GM12878 (cell line): Measurements from ENCODE around the gene IPPK. TPM values are rescaled to one million over a fixed set of nuclear protein-coding genes. Genes with fewer than 3 reads are reported as not detected.
A peak's percentile ranks its signal among the peaks of the same experiment; 100 is the strongest.

Experiments used
- ATAC-seq: fragments of 200-7000 bp; cut with Tn5 transposase; 3 replicates; pipeline ENCODE4 v1.9.1; 2020; ENCODE audit warnings: mild to moderate bottlenecking, moderate library complexity
- BruUV-seq: library from RNA; stranded (reverse); fragments of 400-500 nt; replicated peaks from 2 replicates; lab custom pipeline; 2021; lab: Mats Ljungman, UMichigan
- CTCF ChIA-PET: fragments of 300-600 bp; sonication (Branson Sonifier 250); formaldehyde crosslinking; extraction: SDS; loops from one replicate; lab custom pipeline; 2021; ENCODE audit warnings: inconsistent platforms; lab: Yijun Ruan, JAX
- POLR2A ChIA-PET: fragments of 350-600 bp; formaldehyde crosslinking; extraction: SDS; loops from one replicate; lab custom pipeline; 2021; ENCODE audit warnings: inconsistent platforms; lab: Charles Lee
- RAD21 ChIA-PET: fragments of 300-600 bp; sonication (Branson Sonifier 250); formaldehyde crosslinking; loops from one replicate; lab custom pipeline; 2023; ENCODE audit warnings: antibody characterized with exemption; ENCODE audit not compliant: unreplicated experiment; lab: Charles Lee
- SMC1A ChIA-PET: fragments of 300-600 bp; sonication (Branson Sonifier 250); formaldehyde crosslinking; loops from one replicate; lab custom pipeline; 2023; ENCODE audit not compliant: unreplicated experiment, uncharacterized antibody; lab: Charles Lee
- DNase-seq: peaks from one replicate; pipeline ENCODE4 v3.0.0-alpha.2; 2011; ENCODE audit warnings: low read depth, low spot score
- FAIRE-seq: peaks from 3 replicates; lab custom pipeline; 2011; peaks lifted over from hg19 to GRCh38; lab: Jason Lieb, UNC
- H2AFZ ChIP-seq: 2 replicates; pipeline ENCODE4 v1.6.0; 2011; ENCODE audit warnings: low read depth, low read length, control low read depth; ENCODE audit not compliant: control insufficient read depth
- H3K27ac ChIP-seq: 2 replicates; pipeline ENCODE4 v1.5.1; 2011; ENCODE audit warnings: control low read depth; ENCODE audit not compliant: control insufficient read depth, insufficient read depth
- H3K27me3 ChIP-seq, 2 experiments: replicated peaks in 1 of 2; 2 replicates each; pipeline versions ENCODE4 v1.6.0 to v1.6.1; 2011; ENCODE audit warnings: low read length in 1 of 2; ENCODE audit not compliant: control insufficient read depth in 2 of 2, insufficient read depth in 2 of 2
- H3K36me3 ChIP-seq, 2 experiments: 2 replicates each; pipeline ENCODE4 v1.5.1; 2011; ENCODE audit warnings: low read length in 1 of 2; ENCODE audit not compliant: control insufficient read depth in 2 of 2, insufficient read depth in 2 of 2
- H3K4me1 ChIP-seq: 2 replicates; pipeline ENCODE4 v1.6.1; 2011; ENCODE audit warnings: mild to moderate bottlenecking, low read length, moderate library complexity, mixed read lengths; ENCODE audit not compliant: control insufficient read depth, insufficient read depth
- H3K4me2 ChIP-seq: 2 replicates; pipeline ENCODE4 v1.6.0; 2011; ENCODE audit warnings: control low read depth; ENCODE audit not compliant: control insufficient read depth, insufficient read depth
- H3K4me3 ChIP-seq: fragments of 200-600 bp; sonication (generic); 2 replicates; pipeline ENCODE4 v1.5.1; 2016
- H3K79me2 ChIP-seq: 2 replicates; pipeline ENCODE4 v1.6.0; 2011; ENCODE audit warnings: low read length; ENCODE audit not compliant: control insufficient read depth, insufficient read depth
- H3K9ac ChIP-seq: 2 replicates; pipeline ENCODE4 v1.8.0; 2011; ENCODE audit warnings: low read length, control low read depth, mixed read lengths; ENCODE audit not compliant: control insufficient read depth, insufficient read depth
- H3K9me3 ChIP-seq: replicated peaks from 3 replicates; pipeline ENCODE4 v1.5.1; 2011; ENCODE audit warnings: mild to moderate bottlenecking, low read length; ENCODE audit not compliant: control insufficient read depth, insufficient read depth
- H4K20me1 ChIP-seq: 2 replicates; pipeline ENCODE4 v1.6.0; 2011; ENCODE audit not compliant: control insufficient read depth, insufficient read depth
- ASH2L ChIP-seq: fragments of 300-600, 200-600 bp; sonication (generic); IDR thresholded peaks from 2 replicates; pipeline ENCODE4 v1.6.1; 2017; ENCODE audit warnings: low read depth, mild to moderate bottlenecking, borderline replicate concordance
- ATF2 ChIP-seq: IDR thresholded peaks from 2 replicates; pipeline ENCODE4 v1.6.1; 2012; ENCODE audit warnings: low read length, inconsistent platforms
- ATF3 ChIP-seq: IDR thresholded peaks from 2 replicates; pipeline ENCODE4 v1.6.1; 2011; ENCODE audit warnings: low read depth, mild to moderate bottlenecking, low read length, moderate library complexity, borderline replicate concordance; ENCODE audit errors: extremely low read depth
- BACH1 ChIP-seq: fragments of 450-650 bp; IDR thresholded peaks from 2 replicates; pipeline ENCODE4 v1.6.1; 2017; ENCODE audit warnings: mild to moderate bottlenecking, borderline replicate concordance
- IRF5 ChIP-seq: fragments of 450-650 bp; IDR thresholded peaks from 2 replicates; pipeline ENCODE4 v1.6.1; 2017; ENCODE audit warnings: borderline replicate concordance
- PAX8 ChIP-seq: fragments of 450-650 bp; IDR thresholded peaks from 2 replicates; pipeline ENCODE4 v1.6.1; 2017; ENCODE audit warnings: mild to moderate bottlenecking, moderate library complexity
- PBX3 ChIP-seq: IDR thresholded peaks from 2 replicates; pipeline ENCODE4 v1.6.1; 2011; ENCODE audit warnings: mild to moderate bottlenecking, low read depth, low read length, moderate library complexity; ENCODE audit not compliant: insufficient replicate concordance
- RCOR1 ChIP-seq: conservative IDR thresholded peaks from 2 replicates; pipeline ENCODE4 v1.6.1; 2012; ENCODE audit warnings: low read depth, low read length, improper control_type of control experiment
- SREBF2 ChIP-seq: IDR thresholded peaks from 2 replicates; pipeline ENCODE4 v1.6.1; 2012; ENCODE audit warnings: mild to moderate bottlenecking, low read length
- STAT3 ChIP-seq: IDR thresholded peaks from 2 replicates; pipeline ENCODE4 v1.6.1; 2011; ENCODE audit warnings: low read depth, low read length, improper control_type of control experiment
- ZBTB33 ChIP-seq: fragments of 450-650 bp; IDR thresholded peaks from 2 replicates; pipeline ENCODE4 v1.6.1; 2017; ENCODE audit warnings: mild to moderate bottlenecking
- ZNF207 ChIP-seq: fragments of 450-650 bp; IDR thresholded peaks from 2 replicates; pipeline ENCODE4 v1.6.1; 2014; ENCODE audit warnings: antibody characterized with exemption, mild to moderate bottlenecking, borderline replicate concordance
- WGBS: methylation state at CpG from one replicate; pipeline ENCODE4 v1.1.6; 2016; ENCODE audit warnings: low lambda C conversion rate; ENCODE audit not compliant: insufficient replicate concordance, insufficient coverage; ENCODE audit errors: missing lambda C conversion rate; 5-methylcytosine and 5-hydroxymethylcytosine counted together
- in situ Hi-C: fragments of 300-500 bp; cut with MboI; formaldehyde crosslinking; loops from 9 replicates; pipeline ENCODE4 v1.14.3; 2018; ENCODE audit warnings: mixed read lengths
- intact Hi-C: fragments of 100-400 bp; cut with micrococcal nuclease; formaldehyde crosslinking; loops from one replicate; pipeline ENCODE4 v1.14.2; 2022; ENCODE audit not compliant: unreplicated experiment
- polyA plus RNA-seq, 11 experiments: library from polyadenylated mRNA; depleted of rRNA in 4 of 11; unstranded in 6 of 11; stranded (reverse) in 5 of 11; fragments of >200 nt; fragmentation: Nextera tagmentation in 4 of 11; fragmentation: Illumina TruSeq in 1 of 11; extraction: Ambion mirVana in 4 of 11; extraction: Trizol in 1 of 11; gene quantifications; 1 replicate in 1 of 11; 2 replicates in 10 of 11; pipeline versions ENCODE4 v1.2.1 to v1.2.3, GENCODE V29; 2011 to 2016; ENCODE audit warnings: inconsistent platforms in 2 of 11, missing spikeins in 2 of 11, low read depth in 1 of 11
- total RNA-seq, 4 experiments: library from RNA; depleted of rRNA in 3 of 4; stranded (reverse); fragments of >200 nt in 3 of 4; fragmentation: Illumina TruSeq in 1 of 4; extraction: Trizol in 1 of 4; gene quantifications; 2 replicates each; pipeline versions ENCODE4 v1.2.1 to v1.2.3, GENCODE V29; 2013 to 2021

IPPK gene
- total and polyA plus RNA-seq, 10 of the 15 experiments (the other 5 are each of a cell fraction or from before 2014, with no cell fraction given): 2.1 to 22.1 (median 11.4) TPM

GRCh38 chr9:92652461-92652860 lies 17.5 kb downstream of the IPPK start (continued):
- no peak for TF ChIP-seq BACH1
- TF ChIP-seq, all 136 proteins: peak for 0

- peaks cover 9 to 37% of the 10 kb centered on the region in 2 experiments for H3K36me3 ChIP-seq
- SMC1A ChIA-PET: no interaction called here
- in situ Hi-C loops: no loop called here
- WGBS: 95% methylated on average over 10 of the region's 10 CpGs
- H2AFZ ChIP-seq: no peak overlapping the region
- no peak overlapping the region for H3K27ac ChIP-seq
- DNase-seq (no peak), FAIRE-seq (no peak), ATAC-seq (no peak)
- H3K79me2 ChIP-seq: no peaks in the 10 kb centered on the region
- no peak overlapping the region for H3K4me2 ChIP-seq
- no peaks in the 10 kb centered on the region; the same call in 1 of the 2 replicates for H3K4me1 ChIP-seq
- TSS peak; percentile 47 for BruUV-seq
- no peak overlapping the region for H3K4me3 ChIP-seq
- RAD21 ChIA-PET: no interaction called here
- H3K9me3 ChIP-seq: no peaks in the 10 kb centered on the region
- POLR2A ChIA-PET: no interaction called here
- no peaks in the 10 kb centered on the region for H3K27me3 ChIP-seq
- TF ChIP-seq STAT3: no peak
- TF ChIP-seq ATF2: no peak
- TF ChIP-seq RCOR1: no peak
- no peak for TF ChIP-seq IRF5
- TF ChIP-seq ZBTB33: no peak
- TF ChIP-seq PBX3: no peak
- no peak for TF ChIP-seq ATF3
- no peak for TF ChIP-seq SREBF2
- TF ChIP-seq ASH2L: no peak
- TF ChIP-seq PAX8: no peak
- TF ChIP-seq ZNF207: no peak
- intact Hi-C loops: no loop called here
- CTCF ChIA-PET: interaction anchor here (0.6 kb wide), 1 partner anchor 511 kb away, joined by 3 read pairs; no protein-coding TSS in a partner anchor
- H4K20me1 ChIP-seq: no peaks in the 10 kb centered on the region
- H3K9ac ChIP-seq: no peak overlapping the region
These were observed 18.9 kb downstream of the IPPK start for GRCh38 chr9:92650839-92651621.
